RWPE1 (cell line): ENCODE results near the gene NBAS.

ENCODE experiments used
- CTCF ChIA-PET: fragments of 350-600 bp; sonication (Branson Sonifier 250); formaldehyde crosslinking; extraction: SDS; loops from one replicate; lab custom pipeline; 2021; lab: Yijun Ruan, JAX
- POLR2A ChIA-PET: fragments of 400-600 bp; formaldehyde crosslinking; extraction: SDS; loops from one replicate; lab custom pipeline; 2020; ENCODE audit warnings: antibody characterized with exemption; ENCODE audit not compliant: low non-redundant PET; lab: Yijun Ruan, JAX
- DNase-seq: peaks from one replicate; pipeline ENCODE4 v3.0.0; 2012; ENCODE audit warnings: low spot score
- H3K27ac ChIP-seq: fragments of 450-650 bp; 2 replicates; pipeline ENCODE4 v1.5.1; 2017
- CTCF ChIP-seq: fragments of 450-650 bp; conservative IDR thresholded peaks from 2 replicates; pipeline ENCODE4 v1.5.1; 2017; ENCODE audit warnings: low read depth, mild to moderate bottlenecking

Gene NBAS

GRCh38 chr2:15436195-15436594 is 124.9 kb downstream of the NBAS start:
- POLR2A ChIA-PET = no interaction called here
- CTCF ChIA-PET = interaction anchor here (0.7 kb wide), 1 partner anchor 1157 kb away, joined by 3 read pairs; no protein-coding TSS in a partner anchor
- DNase-seq = no peak
- no peak overlapping the region for H3K27ac ChIP-seq
- TF ChIP-seq CTCF = no peak

- ChIA-PET POLR2A (no interaction called here), CTCF (no interaction called here)
- H3K27ac ChIP-seq = no peak overlapping the region
- DNase-seq = no peak
- TF ChIP-seq CTCF = no peak
Observed at GRCh38 chr2:15435474-15435873, 125.7 kb downstream of the NBAS start.

GRCh38 chr2:15432642-15433256 is 128.4 kb downstream of the NBAS start:
- no peak overlapping the region for H3K27ac ChIP-seq
- no peak for DNase-seq
- POLR2A ChIA-PET = no interaction called here
- no peak for TF ChIP-seq CTCF
- CTCF ChIA-PET = no interaction called here

GRCh38 chr2:15429032-15429431 is 132.1 kb downstream of the NBAS start:
- no peak overlapping the region for H3K27ac ChIP-seq
- POLR2A ChIA-PET = interaction anchor here (0.7 kb wide), 1 partner anchor 120 kb away, joined by 5 read pairs; no protein-coding TSS in a partner anchor
- no peak for DNase-seq
- TF ChIP-seq CTCF = no peak
- CTCF ChIA-PET = interaction anchor here (0.6 to 0.7 kb wide), 2 partner anchors 13 to 148 kb away, joined by 4 to 5 read pairs; no protein-coding TSS in a partner anchor

- CTCF ChIA-PET = interaction anchor here (0.6 kb wide), 1 partner anchor 743 kb away, joined by 3 read pairs; no protein-coding TSS in a partner anchor
- POLR2A ChIA-PET = no interaction called here
- TF ChIP-seq CTCF = no peak
- H3K27ac ChIP-seq = no peak overlapping the region
- DNase-seq = no peak
Observed at GRCh38 chr2:15427987-15428386, 133.1 kb downstream of the NBAS start.

GRCh38 chr2:15426606-15427005 is 134.5 kb downstream of the NBAS start:
- ChIA-PET CTCF (interaction anchor here (0.6 kb wide), 1 partner anchor 235 kb away, joined by 3 read pairs; no protein-coding TSS in a partner anchor), POLR2A (no interaction called here)
- no peak for DNase-seq
- no peak overlapping the region for H3K27ac ChIP-seq
- no peak for TF ChIP-seq CTCF
